ENCODE results near the gene PLB1. TPM values are rescaled to one million over a fixed set of nuclear protein-coding genes. Genes with fewer than 3 reads are reported as not detected.

PLB1 gene
- polyA plus RNA-seq, 1 experiment: 1.4 TPM

DNA sequence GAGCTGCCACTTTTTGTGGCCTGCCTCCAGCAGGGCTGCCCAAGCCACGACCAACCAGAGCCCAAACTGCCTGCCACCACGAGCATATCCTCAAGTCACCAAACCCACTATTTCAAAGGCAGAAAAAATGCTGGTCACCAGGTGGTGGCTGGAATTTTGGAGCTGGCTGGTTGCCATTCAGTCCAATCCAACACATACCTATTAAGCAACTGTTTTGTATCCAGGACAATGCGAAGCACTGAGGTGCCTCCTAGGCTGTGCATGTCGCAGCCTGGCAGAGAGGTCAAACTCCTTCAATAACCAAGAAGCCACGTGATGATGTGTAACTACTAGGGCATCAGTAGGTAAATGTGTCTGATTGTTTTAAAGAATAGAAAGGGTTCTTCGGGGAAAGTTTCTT is 147.5 kb downstream of the PLB1 start:
- Histone ChIP-seq H3K4me3 (ENCODE audit: low read depth, low read length) (no peak overlapping the region), H3K9me3 (ENCODE audit: control insufficient read depth, insufficient read depth, low read length) (no peaks in the 10 kb centered on the region), H3K27ac (ENCODE audit: low read depth, low read length) (no peak overlapping the region), H3K27me3 (ENCODE audit: control insufficient read depth, insufficient read depth, low read length) (no peaks in the 10 kb centered on the region)
- no peak for DNase-seq (ENCODE audit: low read depth, low spot score)
- TF ChIP-seq, protein P1, sequence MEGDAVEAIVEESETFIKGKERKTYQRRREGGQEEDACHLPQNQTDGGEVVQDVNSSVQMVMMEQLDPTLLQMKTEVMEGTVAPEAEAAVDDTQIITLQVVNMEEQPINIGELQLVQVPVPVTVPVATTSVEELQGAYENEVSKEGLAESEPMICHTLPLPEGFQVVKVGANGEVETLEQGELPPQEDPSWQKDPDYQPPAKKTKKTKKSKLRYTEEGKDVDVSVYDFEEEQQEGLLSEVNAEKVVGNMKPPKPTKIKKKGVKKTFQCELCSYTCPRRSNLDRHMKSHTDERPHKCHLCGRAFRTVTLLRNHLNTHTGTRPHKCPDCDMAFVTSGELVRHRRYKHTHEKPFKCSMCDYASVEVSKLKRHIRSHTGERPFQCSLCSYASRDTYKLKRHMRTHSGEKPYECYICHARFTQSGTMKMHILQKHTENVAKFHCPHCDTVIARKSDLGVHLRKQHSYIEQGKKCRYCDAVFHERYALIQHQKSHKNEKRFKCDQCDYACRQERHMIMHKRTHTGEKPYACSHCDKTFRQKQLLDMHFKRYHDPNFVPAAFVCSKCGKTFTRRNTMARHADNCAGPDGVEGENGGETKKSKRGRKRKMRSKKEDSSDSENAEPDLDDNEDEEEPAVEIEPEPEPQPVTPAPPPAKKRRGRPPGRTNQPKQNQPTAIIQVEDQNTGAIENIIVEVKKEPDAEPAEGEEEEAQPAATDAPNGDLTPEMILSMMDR (IDR thresholded peaks at IDR 0.05; ENCODE audit: low read depth, low read length): no peak
- ChIA-PET CTCF (interaction anchor here (2.1 kb wide), 1 partner anchor 49 kb away, joined by 5 read pairs; no protein-coding TSS in a partner anchor), POLR2A (no interaction called here)

DNA sequence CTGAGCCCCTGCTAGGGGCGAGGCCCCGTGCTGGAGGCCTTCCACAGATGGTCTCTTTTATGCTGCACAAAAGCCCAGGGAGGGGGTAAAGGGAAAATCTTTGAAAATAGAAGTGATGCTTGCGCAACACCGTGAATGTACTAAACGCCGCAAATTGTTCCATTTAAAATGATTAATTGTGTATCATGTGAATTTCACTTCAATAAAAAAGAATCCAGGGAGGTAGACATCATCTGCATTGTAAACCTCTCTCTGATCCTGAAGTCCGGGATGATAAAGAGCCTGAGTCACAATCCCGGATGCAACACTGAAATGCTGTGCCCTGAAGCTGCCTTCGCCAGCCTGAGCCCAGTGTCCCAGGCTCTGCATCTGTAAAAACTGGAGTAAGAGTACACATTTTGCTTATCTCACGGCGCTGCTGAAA is 148.1 kb downstream of the PLB1 start:
- DNase-seq (ENCODE audit: low read depth, low spot score): no peak
- Histone ChIP-seq H3K27me3 (ENCODE audit: control insufficient read depth, insufficient read depth, low read length) (no peaks in the 10 kb centered on the region), H3K27ac (ENCODE audit: low read depth, low read length) (peak overlapping the region; percentile 52), H3K9me3 (ENCODE audit: control insufficient read depth, insufficient read depth, low read length) (no peaks in the 10 kb centered on the region), H3K4me3 (ENCODE audit: low read depth, low read length) (no peak overlapping the region)
- ChIA-PET CTCF (interaction anchor here (2.1 kb wide), 1 partner anchor 49 kb away, joined by 5 read pairs; no protein-coding TSS in a partner anchor), POLR2A (no interaction called here)
- TF ChIP-seq, protein P1 (IDR thresholded peaks at IDR 0.05; ENCODE audit: low read depth, low read length): no peak

DNA sequence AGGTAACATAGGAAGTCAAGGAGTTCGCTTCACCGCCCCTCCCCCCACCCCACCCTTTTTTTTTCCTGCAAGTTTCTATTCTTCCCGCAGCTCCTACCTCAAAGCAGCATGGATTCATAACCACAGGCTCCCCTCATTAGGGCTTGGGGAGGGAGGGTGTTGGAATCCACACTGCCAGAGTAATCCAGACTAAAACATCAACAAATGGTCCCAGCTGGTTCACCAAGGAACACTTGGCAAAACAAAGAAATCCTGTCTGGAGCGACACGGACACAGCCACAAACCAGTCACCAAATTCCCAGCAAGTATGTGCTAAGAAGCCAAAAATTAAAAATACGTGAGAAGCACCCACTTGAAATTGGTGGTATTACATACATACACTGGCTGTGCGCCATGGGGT is 148.9 kb downstream of the PLB1 start:
- DNase-seq (ENCODE audit: low read depth, low spot score): no peak
- Histone ChIP-seq H3K27me3 (ENCODE audit: control insufficient read depth, insufficient read depth, low read length) (no peaks in the 10 kb centered on the region), H3K4me3 (ENCODE audit: low read depth, low read length) (no peak overlapping the region), H3K9me3 (ENCODE audit: control insufficient read depth, insufficient read depth, low read length) (no peaks in the 10 kb centered on the region), H3K27ac (ENCODE audit: low read depth, low read length) (no peak overlapping the region)
- ChIA-PET POLR2A (no interaction called here), CTCF (interaction anchor here (2.1 kb wide), 1 partner anchor 50 kb away, joined by 5 read pairs; no protein-coding TSS in a partner anchor)
- TF ChIP-seq, protein P1 (IDR thresholded peaks at IDR 0.05; ENCODE audit: low read depth, low read length): no peak

DNA sequence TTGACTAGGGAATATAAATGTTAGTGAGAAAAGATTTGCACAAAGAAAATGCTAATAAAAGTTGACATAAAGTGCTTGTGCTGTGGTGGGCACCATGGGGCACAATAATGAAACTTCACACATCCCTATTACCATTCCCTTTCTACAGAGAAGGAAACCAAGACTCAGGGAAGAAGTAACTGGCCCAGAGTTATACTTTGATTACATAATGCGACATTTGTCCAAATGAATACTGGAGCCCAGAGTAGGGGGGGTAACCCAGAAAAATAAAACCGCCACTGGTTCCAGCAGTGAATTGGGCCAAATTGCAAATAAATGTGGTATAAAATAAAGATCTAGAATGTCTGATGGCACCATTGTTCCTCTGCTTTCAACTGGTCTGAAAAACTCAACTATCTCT is 149.7 kb downstream of the PLB1 start:
- POLR2A ChIA-PET: no interaction called here
- DNase-seq (ENCODE audit: low read depth, low spot score): no peak
- Histone ChIP-seq H3K4me3 (ENCODE audit: low read depth, low read length) (no peak overlapping the region), H3K27ac (ENCODE audit: low read depth, low read length) (no peak overlapping the region), H3K9me3 (ENCODE audit: control insufficient read depth, insufficient read depth, low read length) (no peaks in the 10 kb centered on the region), H3K27me3 (ENCODE audit: control insufficient read depth, insufficient read depth, low read length) (no peaks in the 10 kb centered on the region)
- CTCF ChIA-PET: no interaction called here
- TF ChIP-seq, protein P1 (IDR thresholded peaks at IDR 0.05; ENCODE audit: low read depth, low read length): no peak

DNA sequence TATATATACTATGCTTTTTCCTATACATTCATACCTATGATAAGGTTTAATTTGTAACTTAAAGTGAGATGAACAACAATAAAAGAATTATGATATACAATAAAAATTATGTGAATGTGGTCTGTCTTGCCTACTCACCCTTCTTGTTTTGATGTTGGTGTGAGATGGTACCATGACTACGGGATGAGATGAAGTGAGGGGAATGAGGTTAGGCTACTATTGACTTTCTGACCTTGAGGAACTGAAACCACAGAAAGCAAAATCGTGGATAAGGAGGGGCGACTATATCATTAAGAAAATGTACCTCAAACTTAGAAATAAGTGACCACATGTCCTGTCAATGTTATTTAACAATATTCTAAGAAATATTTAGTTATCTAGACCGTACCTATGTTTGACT is 151.8 kb downstream of the PLB1 start:
- no peak overlapping the region for H3K4me3 ChIP-seq (ENCODE audit: low read depth, low read length)
- H3K27ac ChIP-seq (ENCODE audit: low read depth, low read length): no peak overlapping the region
- H3K9me3 ChIP-seq (ENCODE audit: control insufficient read depth, insufficient read depth, low read length): no peaks in the 10 kb centered on the region
- TF ChIP-seq, protein P1 (IDR thresholded peaks at IDR 0.05; ENCODE audit: low read depth, low read length): no peak
- no peak for DNase-seq (ENCODE audit: low read depth, low spot score)
- ChIA-PET CTCF (interaction anchor here (1.2 kb wide), 1 partner anchor 53 kb away, joined by 4 read pairs; no protein-coding TSS in a partner anchor), POLR2A (no interaction called here)
- H3K27me3 ChIP-seq (ENCODE audit: control insufficient read depth, insufficient read depth, low read length): no peaks in the 10 kb centered on the region
